SK-N-SH (cell line): ENCODE measurements around the gene MAPKBP1. TPM values are rescaled to one million over a fixed set of nuclear protein-coding genes. Genes with fewer than 3 reads are reported as not detected.

Experiments used
- CTCF ChIA-PET: fragments of 300-600, 350-600 bp; formaldehyde crosslinking; extraction: SDS; loops from one replicate; lab custom pipeline; 2021; lab: Yijun Ruan, JAX
- POLR2A ChIA-PET: fragments of 350-600 bp; sonication (Branson Sonifier 250); formaldehyde crosslinking; extraction: SDS; loops from one replicate; lab custom pipeline; 2020; ENCODE audit warnings: antibody characterized with exemption, inconsistent platforms; lab: Yijun Ruan, JAX
- DNase-seq: peaks from one replicate; pipeline ENCODE4 v3.0.0; 2012
- H2AFZ ChIP-seq: fragments of 200-600 bp; sonication (generic); 2 replicates; pipeline ENCODE4 v1.8.1; 2016; ENCODE audit warnings: antibody characterized with exemption, mild to moderate bottlenecking, low read depth
- H3F3A ChIP-seq: fragments of 200-600 bp; sonication (generic); replicated peaks from 2 replicates; pipeline ENCODE3; 2016; ENCODE audit warnings: antibody characterized with exemption, mild to moderate bottlenecking; ENCODE audit not compliant: insufficient read depth
- H3K27ac ChIP-seq, 2 experiments: fragments of 200-500 bp in 1 of 2; fragments of 200-600 bp in 1 of 2; sonication (Bioruptor generic) in 1 of 2; sonication (generic), shearing (Covaris generic) in 1 of 2; 2 replicates each; pipeline versions ENCODE4 v1.5.1 to v1.6.1; 2014 to 2016; ENCODE audit warnings: low read depth in 2 of 2, inconsistent platforms in 1 of 2, low read length in 1 of 2, mild to moderate bottlenecking in 1 of 2, mixed read lengths in 1 of 2
- H3K27me3 ChIP-seq: fragments of 200-600 bp; sonication (generic), shearing (Covaris generic); 2 replicates; pipeline ENCODE4 v1.6.1; 2016; ENCODE audit warnings: mixed run types; ENCODE audit not compliant: insufficient read depth
- H3K36me3 ChIP-seq, 2 experiments: fragments of 200-500 bp in 1 of 2; fragments of 200-600 bp in 1 of 2; sonication (Bioruptor generic) in 1 of 2; sonication (generic) in 1 of 2; replicated peaks in 1 of 2; 2 replicates each; pipeline versions ENCODE3 to v1.5.1; 2014 to 2016; ENCODE audit warnings: low read length in 1 of 2, mild to moderate bottlenecking in 1 of 2; ENCODE audit not compliant: insufficient read depth in 2 of 2, control insufficient read depth in 1 of 2
- H3K4me1 ChIP-seq, 2 experiments: fragments of 200-500 bp in 1 of 2; fragments of 200-600 bp in 1 of 2; sonication (Bioruptor generic) in 1 of 2; sonication (generic), shearing (Covaris generic) in 1 of 2; 2 replicates each; pipeline versions ENCODE4 v1.5.1 to v1.6.1; 2014 to 2016; ENCODE audit warnings: low read depth in 1 of 2, low read length in 1 of 2, mixed run types in 1 of 2; ENCODE audit not compliant: insufficient read depth in 2 of 2, control insufficient read depth in 1 of 2
- H3K4me2 ChIP-seq: fragments of 200-600 bp; sonication (generic), shearing (Covaris generic); 2 replicates; pipeline ENCODE4 v1.6.1; 2017; ENCODE audit warnings: mixed run types
- H3K4me3 ChIP-seq, 2 experiments: fragments of 200-500 bp in 1 of 2; fragments of 200-600 bp in 1 of 2; sonication (Bioruptor generic) in 1 of 2; sonication (generic), shearing (Covaris generic) in 1 of 2; 2 replicates each; pipeline versions ENCODE4 v1.5.1 to v1.8.1; 2014 to 2016; ENCODE audit warnings: low read depth in 2 of 2, inconsistent platforms in 1 of 2, low read length in 1 of 2, mild to moderate bottlenecking in 1 of 2, mixed read lengths in 1 of 2, moderate library complexity in 1 of 2
- H3K79me2 ChIP-seq: fragments of 200-600 bp; sonication (generic); 2 replicates; pipeline ENCODE4 v1.8.1; 2017; ENCODE audit warnings: mild to moderate bottlenecking; ENCODE audit not compliant: insufficient read depth
- H3K9ac ChIP-seq: fragments of 200-600 bp; sonication (generic); 2 replicates; pipeline ENCODE4 v1.6.1; 2017; ENCODE audit warnings: mixed run types
- H3K9me2 ChIP-seq: fragments of 200-600 bp; sonication (generic); 2 replicates; pipeline ENCODE4 v1.6.1; 2017; ENCODE audit warnings: mixed run types
- H3K9me3 ChIP-seq: fragments of 200-600 bp; sonication (generic); 2 replicates; pipeline ENCODE4 v1.6.1; 2017; ENCODE audit warnings: mixed run types, mild to moderate bottlenecking, moderate library complexity
- H4K20me1 ChIP-seq: fragments of 200-600 bp; sonication (generic); 2 replicates; pipeline ENCODE4 v1.6.1; 2017; ENCODE audit warnings: mild to moderate bottlenecking, mixed run types; ENCODE audit not compliant: insufficient read depth
- ELF1 ChIP-seq: IDR thresholded peaks from 2 replicates; pipeline ENCODE4 v1.4.0; 2012
- JUND ChIP-seq: IDR thresholded peaks from 2 replicates; pipeline ENCODE4 v1.4.0; 2012
- NFIC ChIP-seq: IDR thresholded peaks from 2 replicates; pipeline ENCODE4 v1.4.0; 2012; ENCODE audit warnings: borderline replicate concordance
- NRF1 ChIP-seq: IDR thresholded peaks from 2 replicates; pipeline ENCODE4 v1.6.1; 2012; ENCODE audit warnings: low read depth, mild to moderate bottlenecking, low read length
- RAD21 ChIP-seq: IDR thresholded peaks from 2 replicates; pipeline ENCODE4 v1.6.1; 2012; ENCODE audit warnings: mild to moderate bottlenecking, low read length
- SMC3 ChIP-seq: IDR thresholded peaks from 2 replicates; pipeline ENCODE4 v1.6.1; 2012; ENCODE audit warnings: low read depth, low read length, improper control_type of control experiment
- TCF12 ChIP-seq: IDR thresholded peaks from 2 replicates; pipeline ENCODE4 v1.4.0; 2012
- YY1 ChIP-seq: IDR thresholded peaks from 2 replicates; pipeline ENCODE4 v1.4.0; 2012; ENCODE audit warnings: low read depth, mild to moderate bottlenecking
- WGBS: methylation state at CpG from one replicate; pipeline ENCODE4 v1.1.6; 2017; ENCODE audit warnings: low lambda C conversion rate; 5-methylcytosine and 5-hydroxymethylcytosine counted together
- polyA plus RNA-seq, 3 experiments: library from polyadenylated mRNA; depleted of rRNA; stranded (reverse); fragments of >200 nt; gene quantifications; 2 replicates each; pipeline ENCODE4 v1.2.3, GENCODE V29; 2012
- TF ChIP-seq, protein P1 (sequence below): fragments of 200-600 bp; sonication (generic); IDR thresholded peaks from 2 replicates; pipeline ENCODE4 v1.6.1; 2017; ENCODE audit warnings: antibody characterized with exemption, mild to moderate bottlenecking, moderate library complexity

MAPKBP1 gene
- polyA plus RNA-seq, 1 of the 3 experiments (the other 2 are of a cell fraction) = 5.2 TPM

DNA sequence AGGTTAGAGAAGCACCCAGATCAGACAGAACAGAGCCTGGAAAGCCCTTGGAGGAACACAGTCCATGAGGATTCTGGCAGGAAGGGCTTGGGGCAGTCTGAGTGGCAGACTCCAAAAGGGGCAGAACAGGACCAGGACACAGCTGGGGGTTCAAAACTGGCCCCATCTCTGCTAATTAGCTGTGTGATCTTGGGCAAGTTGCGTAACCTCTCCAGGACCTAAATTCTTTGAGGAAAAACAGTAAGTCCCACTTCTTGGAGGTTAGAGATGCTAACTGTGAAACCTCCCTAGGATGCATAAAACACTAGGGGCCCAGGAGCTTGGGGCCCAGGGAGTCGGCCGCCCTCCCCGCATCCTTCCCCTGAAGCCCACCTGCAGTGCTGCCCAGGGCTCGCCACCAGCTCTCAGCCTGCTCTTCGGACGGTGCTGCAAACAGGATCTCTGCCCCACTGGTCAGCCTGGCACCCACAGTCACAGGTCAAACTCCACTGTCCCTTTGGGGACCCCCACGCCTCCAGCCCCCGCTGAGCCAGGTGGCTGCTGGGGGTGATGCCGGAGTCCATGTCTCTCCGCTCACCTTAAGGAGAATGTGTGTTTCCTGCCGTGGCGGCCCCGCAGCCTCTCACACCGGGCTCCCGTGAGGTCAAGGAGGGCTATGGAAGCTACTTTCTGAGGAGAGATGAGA lies 76.3 kb downstream of the MAPKBP1 start:
- POLR2A ChIA-PET = interaction anchor here (0.7 kb wide), 1 partner anchor 12 kb away, joined by 3 read pairs; no protein-coding TSS in a partner anchor
- no peaks in the 10 kb centered on the region for H3K9me2 ChIP-seq
- no peak overlapping the region for H3K27ac ChIP-seq
- H4K20me1 ChIP-seq = no peaks in the 10 kb centered on the region
- no peaks in the 10 kb centered on the region for H3K79me2 ChIP-seq
- peaks cover 0 to 19% of the 10 kb centered on the region in 2 experiments; a peak in 1 of 4 replicates for H3K4me1 ChIP-seq
- CTCF ChIA-PET = interaction anchor here (1.4 to 2.3 kb wide), 4 partner anchors 13 to 385 kb away, joined by 3 to 12 read pairs (median 4); partner anchors contain the start of gene MAPKBP1
- no peaks in the 10 kb centered on the region for H3F3A ChIP-seq
- no peak overlapping the region for H3K4me3 ChIP-seq
- H3K27me3 ChIP-seq = no peaks in the 10 kb centered on the region
- H3K9me3 ChIP-seq = no peaks in the 10 kb centered on the region
- H2AFZ ChIP-seq = no peak overlapping the region
- peaks cover 0 to 12% of the 10 kb centered on the region in 2 experiments for H3K36me3 ChIP-seq
- H3K9ac ChIP-seq = no peak overlapping the region
- 84% methylated on average over 13 of the region's 16 CpGs for WGBS
- no peak overlapping the region for H3K4me2 ChIP-seq
- no peak for DNase-seq
- no peak for TF ChIP-seq YY1

DNA sequence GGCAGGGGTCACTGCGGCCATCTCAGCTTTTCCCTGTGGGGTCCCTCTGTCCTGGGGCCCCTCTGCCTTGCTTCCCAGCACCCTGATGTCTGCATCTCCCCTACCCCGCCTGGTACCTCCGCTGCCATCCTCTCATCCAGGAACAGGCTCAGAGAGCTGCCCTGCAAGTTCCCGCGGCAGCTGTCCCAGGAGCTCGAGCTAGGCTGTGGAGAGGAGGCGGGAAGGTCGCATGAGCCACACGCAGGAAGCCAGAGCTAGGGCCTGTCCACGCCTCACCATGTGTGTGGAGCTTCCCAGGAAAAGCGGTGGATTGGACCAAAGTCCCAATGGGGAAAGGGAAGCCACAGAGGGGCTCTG lies 76.9 kb downstream of the MAPKBP1 start:
- no peak overlapping the region for H3K4me3 ChIP-seq
- no peaks in the 10 kb centered on the region for H3K9me3 ChIP-seq
- no peak overlapping the region for H3K9ac ChIP-seq
- POLR2A ChIA-PET = interaction anchor here (0.7 kb wide), 1 partner anchor 11 kb away, joined by 3 read pairs; no protein-coding TSS in a partner anchor
- 91% methylated on average over 5 of the region's 11 CpGs for WGBS
- no peak for DNase-seq
- no peaks in the 10 kb centered on the region for H3K27me3 ChIP-seq
- no peak for TF ChIP-seq ELF1
- TF ChIP-seq NFIC = no peak
- TF ChIP-seq NRF1 = no peak
- TF ChIP-seq RAD21 = no peak
- TF ChIP-seq JUND = no peak
- no peak for TF ChIP-seq TCF12
- TF ChIP-seq YY1 = no peak
- H3K36me3 ChIP-seq = peaks cover 0 to 10% of the 10 kb centered on the region in 2 experiments
- CTCF ChIA-PET = interaction anchor here (1.4 to 2.3 kb wide), 4 partner anchors 13 to 386 kb away, joined by 3 to 12 read pairs (median 4); partner anchors contain the start of gene MAPKBP1
- no peaks in the 10 kb centered on the region for H4K20me1 ChIP-seq
- H3F3A ChIP-seq = no peaks in the 10 kb centered on the region
- no peaks in the 10 kb centered on the region for H3K79me2 ChIP-seq
- H3K9me2 ChIP-seq = no peaks in the 10 kb centered on the region
- H3K4me2 ChIP-seq = no peak overlapping the region
- H2AFZ ChIP-seq = no peak overlapping the region
- H3K4me1 ChIP-seq = peaks cover 0 to 19% of the 10 kb centered on the region in 2 experiments; a peak in 1 of 4 replicates
- no peak overlapping the region for H3K27ac ChIP-seq

DNA sequence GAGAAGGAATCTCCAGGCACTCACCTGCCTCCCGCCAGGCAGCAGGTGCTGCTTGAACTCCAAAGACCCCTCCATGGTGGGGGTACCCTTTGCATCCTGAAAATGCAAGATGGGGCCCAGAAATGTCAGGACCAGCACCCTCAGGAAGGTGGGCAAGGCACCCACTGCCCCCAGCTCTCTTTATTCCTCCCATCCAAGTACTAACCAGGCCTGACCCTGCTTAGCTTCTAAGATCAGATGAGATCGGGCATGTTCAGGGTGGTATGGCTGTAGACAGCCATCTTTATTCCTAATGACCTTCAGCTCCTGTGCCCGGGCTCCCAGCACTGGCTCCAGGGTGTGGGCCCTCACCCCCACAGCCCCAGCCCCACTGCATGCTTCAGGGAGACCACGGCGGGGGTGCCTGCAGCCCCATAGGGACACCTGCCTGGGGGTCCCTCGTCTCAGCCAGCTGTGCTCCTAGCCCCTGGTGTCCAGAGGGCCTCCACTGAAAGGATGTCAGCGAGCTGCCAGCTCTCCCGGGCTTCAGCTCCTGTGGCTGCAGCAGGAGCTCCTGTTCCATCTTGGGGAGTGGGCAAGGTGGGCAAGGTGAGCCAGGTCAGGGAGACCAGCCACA lies 77.6 kb downstream of the MAPKBP1 start:
- Histone ChIP-seq H3K4me3 (no peak overlapping the region), H3K9me3 (no peaks in the 10 kb centered on the region), H3K79me2 (no peaks in the 10 kb centered on the region), H4K20me1 (no peaks in the 10 kb centered on the region), H3K4me1 (peaks cover 0 to 19% of the 10 kb centered on the region in 2 experiments; a peak in 1 of 4 replicates), H3K36me3 (peaks cover 0 to 8% of the 10 kb centered on the region in 2 experiments), H3F3A (no peaks in the 10 kb centered on the region), H3K27me3 (no peaks in the 10 kb centered on the region), H3K4me2 (no peak overlapping the region), H3K9me2 (no peaks in the 10 kb centered on the region), H3K27ac (no peak overlapping the region), H3K9ac (no peak overlapping the region), H2AFZ (no peak overlapping the region)
- 89% methylated on average over 4 of the region's 8 CpGs for WGBS
- CTCF ChIA-PET = interaction anchor here (1.1 to 2.3 kb wide), 5 partner anchors 14 to 386 kb away, joined by 3 to 12 read pairs (median 4); partner anchors contain the start of gene MAPKBP1
- TF ChIP-seq SMC3 = no peak
- TF ChIP-seq, protein P1, sequence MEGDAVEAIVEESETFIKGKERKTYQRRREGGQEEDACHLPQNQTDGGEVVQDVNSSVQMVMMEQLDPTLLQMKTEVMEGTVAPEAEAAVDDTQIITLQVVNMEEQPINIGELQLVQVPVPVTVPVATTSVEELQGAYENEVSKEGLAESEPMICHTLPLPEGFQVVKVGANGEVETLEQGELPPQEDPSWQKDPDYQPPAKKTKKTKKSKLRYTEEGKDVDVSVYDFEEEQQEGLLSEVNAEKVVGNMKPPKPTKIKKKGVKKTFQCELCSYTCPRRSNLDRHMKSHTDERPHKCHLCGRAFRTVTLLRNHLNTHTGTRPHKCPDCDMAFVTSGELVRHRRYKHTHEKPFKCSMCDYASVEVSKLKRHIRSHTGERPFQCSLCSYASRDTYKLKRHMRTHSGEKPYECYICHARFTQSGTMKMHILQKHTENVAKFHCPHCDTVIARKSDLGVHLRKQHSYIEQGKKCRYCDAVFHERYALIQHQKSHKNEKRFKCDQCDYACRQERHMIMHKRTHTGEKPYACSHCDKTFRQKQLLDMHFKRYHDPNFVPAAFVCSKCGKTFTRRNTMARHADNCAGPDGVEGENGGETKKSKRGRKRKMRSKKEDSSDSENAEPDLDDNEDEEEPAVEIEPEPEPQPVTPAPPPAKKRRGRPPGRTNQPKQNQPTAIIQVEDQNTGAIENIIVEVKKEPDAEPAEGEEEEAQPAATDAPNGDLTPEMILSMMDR = no peak
- DNase-seq = no peak
- POLR2A ChIA-PET = interaction anchor here (1.2 kb wide), 1 partner anchor 43 kb away, joined by 3 read pairs; no protein-coding TSS in a partner anchor
